VCaP (cell line): ENCODE results near the gene BNIP2.

Source experiments
- H3K27ac ChIP-seq: fragments of 450-650 bp; 2 replicates; pipeline ENCODE4 v1.5.1; 2017
- TF ChIP-seq, protein P1 (sequence below): fragments of 450-650 bp; conservative IDR thresholded peaks from 2 replicates; pipeline ENCODE4 v1.5.1; 2017; ENCODE audit warnings: mild to moderate bottlenecking, moderate library complexity

Gene BNIP2

DNA sequence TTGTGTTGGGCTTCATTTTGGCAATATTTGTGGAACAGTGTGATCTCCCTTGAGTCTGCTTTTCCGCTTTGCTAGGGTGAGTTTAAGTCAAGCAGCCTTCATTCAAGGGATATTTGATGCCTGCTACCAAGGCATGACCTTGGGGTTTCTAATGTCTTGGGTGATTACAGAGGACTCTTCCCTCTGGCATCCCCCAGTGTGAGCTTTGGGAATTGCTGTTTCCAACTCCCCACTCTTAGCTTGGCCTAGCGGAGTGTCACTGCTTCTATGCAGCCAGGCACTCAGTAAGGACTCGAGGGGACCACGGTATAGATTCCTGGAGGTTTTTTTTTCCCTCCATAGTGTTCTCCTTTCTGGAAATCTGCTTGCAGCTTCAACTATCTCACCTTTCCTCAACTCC, 56.4 kb downstream of the BNIP2 start:
- TF ChIP-seq, protein P1, sequence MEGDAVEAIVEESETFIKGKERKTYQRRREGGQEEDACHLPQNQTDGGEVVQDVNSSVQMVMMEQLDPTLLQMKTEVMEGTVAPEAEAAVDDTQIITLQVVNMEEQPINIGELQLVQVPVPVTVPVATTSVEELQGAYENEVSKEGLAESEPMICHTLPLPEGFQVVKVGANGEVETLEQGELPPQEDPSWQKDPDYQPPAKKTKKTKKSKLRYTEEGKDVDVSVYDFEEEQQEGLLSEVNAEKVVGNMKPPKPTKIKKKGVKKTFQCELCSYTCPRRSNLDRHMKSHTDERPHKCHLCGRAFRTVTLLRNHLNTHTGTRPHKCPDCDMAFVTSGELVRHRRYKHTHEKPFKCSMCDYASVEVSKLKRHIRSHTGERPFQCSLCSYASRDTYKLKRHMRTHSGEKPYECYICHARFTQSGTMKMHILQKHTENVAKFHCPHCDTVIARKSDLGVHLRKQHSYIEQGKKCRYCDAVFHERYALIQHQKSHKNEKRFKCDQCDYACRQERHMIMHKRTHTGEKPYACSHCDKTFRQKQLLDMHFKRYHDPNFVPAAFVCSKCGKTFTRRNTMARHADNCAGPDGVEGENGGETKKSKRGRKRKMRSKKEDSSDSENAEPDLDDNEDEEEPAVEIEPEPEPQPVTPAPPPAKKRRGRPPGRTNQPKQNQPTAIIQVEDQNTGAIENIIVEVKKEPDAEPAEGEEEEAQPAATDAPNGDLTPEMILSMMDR: peak; percentile 19; the same call in 1 of the 2 replicates
- H3K27ac ChIP-seq: no peak overlapping the region

GRCh38 chr15:59622289-59622688, 66.8 kb downstream of the BNIP2 start:
- TF ChIP-seq, protein P1: peak; percentile 33
- no peak overlapping the region for H3K27ac ChIP-seq

GRCh38 chr15:59618406-59618805, 70.7 kb downstream of the BNIP2 start:
- no peak overlapping the region for H3K27ac ChIP-seq
- TF ChIP-seq, protein P1: no peak

- TF ChIP-seq, protein P1: peak; percentile 39
- H3K27ac ChIP-seq: no peak overlapping the region; the same call in 1 of the 2 replicates
Measured at GRCh38 chr15:59616379-59616778, 72.7 kb downstream of the BNIP2 start.

GRCh38 chr15:59615661-59616060, 73.5 kb downstream of the BNIP2 start:
- H3K27ac ChIP-seq: no peak overlapping the region
- TF ChIP-seq, protein P1: no peak

- no peak overlapping the region for H3K27ac ChIP-seq
- TF ChIP-seq, protein P1: no peak
Measured at GRCh38 chr15:59614153-59614552, 75.0 kb downstream of the BNIP2 start.

DNA sequence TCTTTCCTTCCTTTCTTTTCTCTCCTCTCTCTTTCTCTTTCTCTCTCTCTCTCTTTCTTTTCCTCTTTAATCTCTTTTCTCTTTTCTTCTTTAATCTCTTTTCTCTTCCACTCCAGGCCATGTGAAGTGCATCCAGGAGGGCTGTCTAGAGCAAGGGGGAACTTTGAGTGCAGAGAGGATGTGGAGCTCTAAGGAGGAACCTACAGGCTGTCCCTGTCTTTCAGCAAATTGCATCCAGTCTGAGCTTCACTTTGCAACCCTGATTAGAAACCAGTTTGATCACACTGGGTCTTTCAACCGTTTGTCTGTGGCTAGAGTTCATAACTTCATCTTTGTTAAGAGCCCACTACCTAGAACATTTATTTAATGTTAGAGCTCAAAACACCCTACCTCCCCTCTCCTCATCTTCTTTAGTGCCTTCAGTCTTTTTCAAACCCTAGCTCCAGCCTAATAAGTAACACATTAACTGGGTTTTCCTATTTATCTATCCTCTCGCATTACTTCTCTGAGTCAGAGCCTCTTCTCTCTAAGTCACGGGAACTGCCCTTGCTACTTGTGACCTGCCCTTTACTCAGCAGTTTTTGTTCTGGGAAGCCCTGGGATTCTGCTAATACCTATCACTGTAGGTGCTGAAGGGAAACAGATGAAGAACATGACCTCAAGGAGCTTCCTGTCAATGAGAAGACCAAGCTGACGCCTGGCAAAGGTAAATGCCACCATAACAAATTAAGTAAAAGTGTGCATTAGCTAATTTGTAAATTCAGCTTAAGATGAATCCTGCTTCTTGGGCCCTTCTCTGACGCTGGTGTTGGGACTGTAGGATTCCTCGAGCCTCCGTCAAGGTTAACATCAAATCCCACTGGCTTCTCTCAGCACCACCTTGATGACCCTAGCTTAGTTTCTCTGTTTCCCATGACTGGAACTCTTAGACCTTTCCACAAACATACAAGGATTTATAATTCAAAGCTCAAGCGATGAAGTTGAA, 77.6 kb downstream of the BNIP2 start, which contains the start of gene GCNT3:
Gene GCNT3 (plus strand): TSS at position 508 of the 985 bp plus-strand sequence. CDS start 6,456 bp downstream, outside the sequence.
- TF ChIP-seq, protein P1: no peak
- no peak within 1 kb of the TSS for H3K27ac ChIP-seq
